Loucy (cell line): ENCODE results near the gene ZNF417.

Source experiments
- EZH2phosphoT487 ChIP-seq: fragments of 200-600 bp; IDR thresholded peaks from 2 replicates; pipeline ENCODE4 v1.6.1; 2018; ENCODE audit warnings: antibody characterized with exemption, mild to moderate bottlenecking, moderate library complexity, borderline replicate concordance
- TF ChIP-seq, protein P1 (sequence below): fragments of 200-600 bp; sonication (generic); conservative IDR thresholded peaks from 2 replicates; pipeline ENCODE4 v1.5.1; 2014; ENCODE audit warnings: mild to moderate bottlenecking, antibody characterized with exemption, low read length

DNA sequence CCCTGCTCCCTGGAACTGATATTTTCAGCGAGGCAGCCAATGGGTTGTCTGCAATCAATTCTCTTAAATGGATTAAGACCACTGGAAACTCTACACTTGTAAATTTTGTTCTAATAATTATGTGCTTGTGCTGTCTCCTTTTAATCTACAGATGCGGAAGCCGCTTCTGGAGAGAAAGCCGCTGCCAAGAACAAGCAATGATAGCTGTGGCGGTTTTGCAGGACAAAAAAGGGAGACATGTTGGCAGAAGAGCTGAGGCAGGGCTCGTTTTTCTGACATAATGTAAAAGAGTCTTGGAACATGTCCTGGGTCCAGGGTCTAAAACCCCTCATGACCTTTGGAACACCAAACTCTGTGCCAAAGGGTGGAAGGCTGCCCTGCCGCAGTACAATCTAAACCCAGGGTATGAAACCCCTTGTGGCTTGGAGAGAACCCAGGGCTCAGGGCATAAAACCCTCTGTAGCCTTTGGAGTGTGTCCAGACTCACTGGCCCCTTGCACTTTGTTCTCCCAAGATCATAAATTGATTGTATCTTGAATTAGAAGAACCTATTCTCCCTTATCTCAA, 12.7 kb downstream of the ZNF417 start:
- TF ChIP-seq, protein P1, sequence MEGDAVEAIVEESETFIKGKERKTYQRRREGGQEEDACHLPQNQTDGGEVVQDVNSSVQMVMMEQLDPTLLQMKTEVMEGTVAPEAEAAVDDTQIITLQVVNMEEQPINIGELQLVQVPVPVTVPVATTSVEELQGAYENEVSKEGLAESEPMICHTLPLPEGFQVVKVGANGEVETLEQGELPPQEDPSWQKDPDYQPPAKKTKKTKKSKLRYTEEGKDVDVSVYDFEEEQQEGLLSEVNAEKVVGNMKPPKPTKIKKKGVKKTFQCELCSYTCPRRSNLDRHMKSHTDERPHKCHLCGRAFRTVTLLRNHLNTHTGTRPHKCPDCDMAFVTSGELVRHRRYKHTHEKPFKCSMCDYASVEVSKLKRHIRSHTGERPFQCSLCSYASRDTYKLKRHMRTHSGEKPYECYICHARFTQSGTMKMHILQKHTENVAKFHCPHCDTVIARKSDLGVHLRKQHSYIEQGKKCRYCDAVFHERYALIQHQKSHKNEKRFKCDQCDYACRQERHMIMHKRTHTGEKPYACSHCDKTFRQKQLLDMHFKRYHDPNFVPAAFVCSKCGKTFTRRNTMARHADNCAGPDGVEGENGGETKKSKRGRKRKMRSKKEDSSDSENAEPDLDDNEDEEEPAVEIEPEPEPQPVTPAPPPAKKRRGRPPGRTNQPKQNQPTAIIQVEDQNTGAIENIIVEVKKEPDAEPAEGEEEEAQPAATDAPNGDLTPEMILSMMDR: no peak
- TF ChIP-seq EZH2phosphoT487: no peak
